NK-92 treated with Interleukin-12 subunit alpha and Interleukin-12 subunit beta, amount 100 ng/mL, for 24 hours (cell line): Measurements from ENCODE around the gene SLC13A2.

ENCODE experiments used
- DNase-seq: peaks from one replicate; lab custom pipeline; 2025; lab: John Stamatoyannopoulos, UW

Gene SLC13A2

GRCh38 chr17:28493460-28493859, 20.0 kb downstream of the SLC13A2 start:
- DNase-seq, result no peak

GRCh38 chr17:28494445-28495188, 21.2 kb downstream of the SLC13A2 start:
- peak; percentile 49 for DNase-seq

- no peak for DNase-seq
Measured at GRCh38 chr17:28495635-28496034, 22.2 kb downstream of the SLC13A2 start.

- no peak for DNase-seq
Measured at GRCh38 chr17:28497931-28498330, 24.5 kb downstream of the SLC13A2 start.

- no peak for DNase-seq
Measured at GRCh38 chr17:28498652-28499363, 25.4 kb downstream of the SLC13A2 start.

- no peak for DNase-seq
Measured at GRCh38 chr17:28499364-28499664, 25.9 kb downstream of the SLC13A2 start.

- no peak for DNase-seq
Measured at GRCh38 chr17:28499684-28500357, 26.4 kb downstream of the SLC13A2 start.

- no peak for DNase-seq
Measured at GRCh38 chr17:28500712-28501379, 27.4 kb downstream of the SLC13A2 start.

GRCh38 chr17:28501421-28502284, 28.2 kb downstream of the SLC13A2 start:
- no peak for DNase-seq

GRCh38 chr17:28503420-28503819, 30.0 kb downstream of the SLC13A2 start:
- DNase-seq, result no peak

- no peak for DNase-seq
Measured at GRCh38 chr17:28505986-28506665, 32.7 kb downstream of the SLC13A2 start, which contains the start of gene FOXN1. FOXN1 (plus strand) TSS chr17:28506348; CDS start chr17:28523970, 17,622 bp downstream.

- DNase-seq, result no peak
Measured at GRCh38 chr17:28506763-28507487, 33.5 kb downstream of the SLC13A2 start.

GRCh38 chr17:28507567-28508203, 34.2 kb downstream of the SLC13A2 start:
- DNase-seq, result no peak

- no peak for DNase-seq
Measured at GRCh38 chr17:28508211-28508724, 34.8 kb downstream of the SLC13A2 start.

GRCh38 chr17:28509789-28510188, 36.3 kb downstream of the SLC13A2 start:
- no peak for DNase-seq

- no peak for DNase-seq
Measured at GRCh38 chr17:28511858-28512461, 38.5 kb downstream of the SLC13A2 start.

GRCh38 chr17:28513476-28513875, 40.0 kb downstream of the SLC13A2 start:
- no peak for DNase-seq

- no peak for DNase-seq
Measured at GRCh38 chr17:28514561-28515002, 41.1 kb downstream of the SLC13A2 start.

GRCh38 chr17:28515518-28515917, 42.1 kb downstream of the SLC13A2 start:
- no peak for DNase-seq
